HCT116 (cell line): ENCODE results near the gene TLX2. TPM values are rescaled to one million over a fixed set of nuclear protein-coding genes. Genes with fewer than 3 reads are reported as not detected.

Experiments used
- ATAC-seq: fragments of 200-7000 bp; cut with Tn5 transposase; 2 replicates; pipeline ENCODE4 v1.9.1; 2020; ENCODE audit warnings: mild to moderate bottlenecking, moderate library complexity
- BruUV-seq: library from RNA; stranded (reverse); fragments of 400-500 nt; replicated peaks from 2 replicates; lab custom pipeline; 2021; lab: Mats Ljungman, UMichigan
- CTCF ChIA-PET: fragments of 300-600 bp; sonication (Branson Sonifier 250); formaldehyde crosslinking; loops from one replicate; lab custom pipeline; 2021; ENCODE audit warnings: antibody characterized with exemption; lab: Charles Lee
- POLR2A ChIA-PET: fragments of 300-600, 350-600 bp; sonication (Branson Sonifier 250); formaldehyde crosslinking; loops from one replicate; lab custom pipeline; 2021; ENCODE audit warnings: antibody characterized with exemption; lab: Charles Lee
- RAD21 ChIA-PET, 2 experiments: fragments of 300-600 bp; sonication (Branson Sonifier 250); formaldehyde crosslinking; loops; one replicate each; lab custom pipeline; 2023; ENCODE audit warnings: low total read pairs in 2 of 2; ENCODE audit not compliant: uncharacterized antibody in 2 of 2, unreplicated experiment in 2 of 2, low non-redundant PET in 1 of 2; lab: Charles Lee
- DNase-seq: peaks from one replicate; pipeline ENCODE4 v3.0.0-alpha.2; 2010; ENCODE audit warnings: low read depth, low spot score
- H2AFZ ChIP-seq: fragments of 200-600 bp; shearing (Covaris generic), sonication (generic); 2 replicates; pipeline ENCODE4 v1.6.1; 2017; ENCODE audit warnings: low read depth, mixed run types, mixed read lengths, antibody characterized with exemption, low read length; ENCODE audit not compliant: poor library complexity, severe bottlenecking
- H3K27ac ChIP-seq: 2 replicates; pipeline ENCODE4 v1.5.1; 2012; ENCODE audit warnings: low read depth, low read length
- H3K27me3 ChIP-seq: fragments of 200-600 bp; sonication (generic); 2 replicates; pipeline ENCODE4 v1.6.1; 2016; ENCODE audit warnings: mixed run types, low read length, mixed read lengths; ENCODE audit not compliant: insufficient read depth
- H3K36me3 ChIP-seq, 2 experiments: fragments of 200-500 bp in 1 of 2; fragments of 200-600 bp in 1 of 2; sonication (Bioruptor generic) in 1 of 2; sonication (generic) in 1 of 2; 2 replicates each; pipeline versions ENCODE4 v1.5.1 to v1.6.1; 2014 to 2016; ENCODE audit warnings: low read length in 2 of 2, inconsistent platforms in 1 of 2, mixed read lengths in 1 of 2, mixed run types in 1 of 2; ENCODE audit not compliant: insufficient read depth in 2 of 2, control insufficient read depth in 1 of 2
- H3K4me1 ChIP-seq, 2 experiments: fragments of 200-600 bp in 1 of 2; sonication (generic) in 1 of 2; 2 replicates each; pipeline versions ENCODE4 v1.5.1 to v1.6.1; 2012 to 2017; ENCODE audit warnings: low read length in 2 of 2, inconsistent platforms in 1 of 2, mild to moderate bottlenecking in 1 of 2, mixed read lengths in 1 of 2, mixed run types in 1 of 2, moderate library complexity in 1 of 2; ENCODE audit not compliant: insufficient read depth in 2 of 2, control insufficient read depth in 1 of 2
- H3K4me2 ChIP-seq: fragments of 200-600 bp; sonication (generic); 2 replicates; pipeline ENCODE4 v1.6.1; 2017; ENCODE audit warnings: mixed run types, low read length, mixed read lengths
- H3K4me3 ChIP-seq, 2 experiments: fragments of 200-600 bp in 1 of 2; sonication (generic) in 1 of 2; replicated peaks in 1 of 2; 2 replicates each; pipeline ENCODE4 v1.5.1; 2011 to 2016; ENCODE audit warnings: low read length in 2 of 2, control low read depth in 1 of 2, low read depth in 1 of 2, mild to moderate bottlenecking in 1 of 2, mixed read lengths in 1 of 2, mixed run types in 1 of 2
- H3K79me2 ChIP-seq: fragments of 200-600 bp; sonication (generic); 2 replicates; pipeline ENCODE4 v1.6.1; 2017; ENCODE audit warnings: mild to moderate bottlenecking, mixed run types, low read length, moderate library complexity, mixed read lengths; ENCODE audit not compliant: insufficient read depth
- H3K9ac ChIP-seq: fragments of 200-600 bp; sonication (generic); 2 replicates; pipeline ENCODE4 v1.6.1; 2016; ENCODE audit warnings: low read length, mixed read lengths
- H3K9me2 ChIP-seq: fragments of 200-600 bp; sonication (generic), shearing (Covaris generic); 2 replicates; pipeline ENCODE4 v1.6.1; 2017; ENCODE audit warnings: mixed run types, mild to moderate bottlenecking, moderate library complexity; ENCODE audit not compliant: insufficient read depth
- H3K9me3 ChIP-seq, 2 experiments: fragments of 200-500 bp in 1 of 2; fragments of 200-600 bp in 1 of 2; sonication (Bioruptor generic) in 1 of 2; sonication (generic) in 1 of 2; 2 replicates each; pipeline ENCODE4 v1.6.1; 2014 to 2017; ENCODE audit warnings: low read length in 2 of 2, mixed read lengths in 2 of 2, inconsistent platforms in 1 of 2, low read depth in 1 of 2, mild to moderate bottlenecking in 1 of 2, mixed run types in 1 of 2, moderate library complexity in 1 of 2; ENCODE audit not compliant: control insufficient read depth in 1 of 2, insufficient read depth in 1 of 2
- H4K20me1 ChIP-seq: fragments of 200-600 bp; sonication (generic), shearing (Covaris generic); 2 replicates; pipeline ENCODE4 v1.6.1; 2017; ENCODE audit warnings: mixed run types, mild to moderate bottlenecking, moderate library complexity; ENCODE audit not compliant: insufficient read depth
- ATF3 ChIP-seq: IDR thresholded peaks from 2 replicates; pipeline ENCODE4 v1.6.1; 2012
- CEBPB ChIP-seq: IDR thresholded peaks from 2 replicates; pipeline ENCODE4 v1.6.1; 2012; ENCODE audit warnings: low read depth
- CTCF ChIP-seq, 3 experiments: fragments of 200-600 bp in 1 of 3; sonication (generic) in 1 of 3; IDR thresholded peaks in 2 of 3; conservative IDR thresholded peaks in 1 of 3; 2 replicates each; pipeline ENCODE4 v1.5.1; 2012 to 2017; ENCODE audit warnings: low read depth in 2 of 3, low read length in 2 of 3, antibody characterized with exemption in 1 of 3, borderline replicate concordance in 1 of 3, control low read depth in 1 of 3, mild to moderate bottlenecking in 1 of 3, mixed read lengths in 1 of 3, mixed run types in 1 of 3, moderate library complexity in 1 of 3; ENCODE audit not compliant: insufficient read depth in 1 of 3
- EGR1 ChIP-seq: IDR thresholded peaks from 2 replicates; pipeline ENCODE4 v1.6.1; 2012; ENCODE audit warnings: low read depth
- ELF1 ChIP-seq: IDR thresholded peaks from 2 replicates; pipeline ENCODE4 v1.6.1; 2012; ENCODE audit warnings: low read depth, borderline replicate concordance
- FOSL1 ChIP-seq: IDR thresholded peaks from 2 replicates; pipeline ENCODE4 v1.6.1; 2012; ENCODE audit warnings: low read depth
- POLR2A ChIP-seq: IDR thresholded peaks from 2 replicates; pipeline ENCODE4 v1.7.0; 2011; ENCODE audit warnings: borderline replicate concordance; ENCODE audit not compliant: insufficient read depth, insufficient read length; ENCODE audit errors: extremely low read depth
- POLR2AphosphoS5 ChIP-seq: IDR thresholded peaks from 2 replicates; pipeline ENCODE4 v1.6.1; 2011; ENCODE audit warnings: mild to moderate bottlenecking, low read depth, low read length, moderate library complexity
- RAD21 ChIP-seq: IDR thresholded peaks from 2 replicates; pipeline ENCODE4 v1.6.1; 2012; ENCODE audit warnings: low read depth, mild to moderate bottlenecking
- SIN3A ChIP-seq: IDR thresholded peaks from 2 replicates; pipeline ENCODE4 v1.6.1; 2012; ENCODE audit warnings: low read depth
- ZFX ChIP-seq: fragments of 450-650 bp; IDR thresholded peaks from 2 replicates; pipeline ENCODE4 v1.6.1; 2017
- intact Hi-C: fragments of 100-400 bp; cut with micrococcal nuclease; formaldehyde crosslinking; loops from 2 replicates; pipeline ENCODE4 v1.10.0; 2022
- total RNA-seq: library from RNA; stranded (reverse); gene quantifications from one replicate; pipeline ENCODE4 v1.2.1, GENCODE V29; 2021; ENCODE audit not compliant: unreplicated experiment

Gene TLX2
- total RNA-seq, 1 experiment from 2014 or later: not detected

GRCh38 chr2:74566754-74567085, 52.5 kb downstream of the TLX2 start:
- H3K27ac ChIP-seq: no peak overlapping the region
- intact Hi-C loops: no loop called here
- ATAC-seq: no peak
- DNase-seq: no peak
- no peak overlapping the region for H3K4me3 ChIP-seq
- no peak overlapping the region for H3K4me2 ChIP-seq
- H4K20me1 ChIP-seq: no peaks in the 10 kb centered on the region
- ChIA-PET POLR2A (interaction anchor here (1.9 kb wide), 1 partner anchor 8 kb away, joined by 5 read pairs; no protein-coding TSS in a partner anchor), RAD21 (no interaction called here), CTCF (no interaction called here)
- H3K27me3 ChIP-seq: no peaks in the 10 kb centered on the region
- no peak overlapping the region for H3K9ac ChIP-seq
- no peaks in the 10 kb centered on the region for H3K9me2 ChIP-seq
- H2AFZ ChIP-seq: no peak overlapping the region
- H3K4me1 ChIP-seq: peaks cover 0 to 7% of the 10 kb centered on the region in 2 experiments; a peak in 1 of 4 replicates
- BruUV-seq: no TSS peak
- no peaks in the 10 kb centered on the region for H3K36me3 ChIP-seq
- no peaks in the 10 kb centered on the region for H3K79me2 ChIP-seq
- no peaks in the 10 kb centered on the region for H3K9me3 ChIP-seq
- TF ChIP-seq ELF1 (no peak), SIN3A (no peak), CTCF (IDR thresholded peaks at IDR 0.05 in 2 of 3, conservative IDR thresholded peaks at IDR 0.05 in 1 of 3; ENCODE audit: borderline replicate concordance in 1 of 3, insufficient read depth in 1 of 3, low read depth in 2 of 3, low read length in 2 of 3) (no peak), CEBPB (no peak), POLR2A (no peak), FOSL1 (no peak), ATF3 (no peak), EGR1 (no peak), POLR2AphosphoS5 (no peak), RAD21 (no peak), ZFX (no peak)

Other genes with a start within 250 kb of the TLX2 start
- gene SLC4A5, start 171.0 kb upstream of the TLX2 start, total RNA-seq: 0.91 TPM
- 129 TPM for gene DCTN1, start 134.1 kb upstream of the TLX2 start, total RNA-seq
- 6.5 TPM for gene C2orf81, start 92.8 kb upstream of the TLX2 start, total RNA-seq
- 54.9 TPM for gene WDR54, start 92.7 kb upstream of the TLX2 start, total RNA-seq
- 94.0 TPM for gene RTKN, start 72.5 kb upstream of the TLX2 start, total RNA-seq
- gene INO80B, start 59.4 kb upstream of the TLX2 start, total RNA-seq: 24.0 TPM
- 64.7 TPM for gene WBP1, start 56.0 kb upstream of the TLX2 start, total RNA-seq
- 72.9 TPM for gene MOGS, start 49.1 kb upstream of the TLX2 start, total RNA-seq
- 65.4 TPM for gene MRPL53, start 41.8 kb upstream of the TLX2 start, total RNA-seq
- 15.0 TPM for gene CCDC142, start 31.5 kb upstream of the TLX2 start, total RNA-seq
- gene TTC31, start 31.4 kb upstream of the TLX2 start, total RNA-seq: 26.4 TPM
- gene LBX2, start 14.8 kb upstream of the TLX2 start, total RNA-seq: 10.1 TPM
- 39.9 TPM for gene PCGF1, start 6.8 kb upstream of the TLX2 start, total RNA-seq
- gene DQX1, start 11.8 kb downstream of the TLX2 start, total RNA-seq: 0.98 TPM
- gene AUP1, start 15.3 kb downstream of the TLX2 start, total RNA-seq: 116 TPM
- 36.2 TPM for gene HTRA2, start 15.5 kb downstream of the TLX2 start, total RNA-seq
- gene LOXL3, start 39.5 kb downstream of the TLX2 start, total RNA-seq: 4.1 TPM
- 18.8 TPM for gene DOK1, start 40.3 kb downstream of the TLX2 start, total RNA-seq
- 28.2 TPM for gene M1AP, start 133.9 kb downstream of the TLX2 start, total RNA-seq
- 12.3 TPM for gene SEMA4F, start 139.8 kb downstream of the TLX2 start, total RNA-seq